HEK293 (cell line): ENCODE results near the gene ABHD14A.

Source experiments
- CTCF ChIA-PET: fragments of 350-600 bp; formaldehyde crosslinking; extraction: SDS; loops from one replicate; lab custom pipeline; 2021; ENCODE audit warnings: antibody characterized with exemption; lab: Yijun Ruan, JAX
- POLR2A ChIA-PET: fragments of 300-600 bp; formaldehyde crosslinking; extraction: SDS; loops from one replicate; lab custom pipeline; 2020; ENCODE audit warnings: antibody characterized with exemption, inconsistent platforms; lab: Yijun Ruan, JAX
- H3K27ac ChIP-seq: fragments of 200-500 bp; sonication (Bioruptor generic); 2 replicates; pipeline ENCODE4 v1.5.1; 2014; ENCODE audit warnings: low read depth, low read length, control low read depth, inconsistent platforms; ENCODE audit errors: extremely low read depth
- H3K36me3 ChIP-seq, 2 experiments: fragments of 200-500 bp in 1 of 2; sonication (Bioruptor generic) in 1 of 2; 1 replicate in 1 of 2; 2 replicates in 1 of 2; pipeline ENCODE4 v1.5.1; 2014 to 2017; ENCODE audit warnings: inconsistent platforms in 2 of 2, low read length in 2 of 2; ENCODE audit not compliant: control insufficient read depth in 2 of 2, insufficient read depth in 1 of 2
- H3K4me1 ChIP-seq: fragments of 200-500 bp; sonication (Bioruptor generic); 2 replicates; pipeline ENCODE4 v1.5.1; 2014; ENCODE audit warnings: mild to moderate bottlenecking, low read length, inconsistent platforms; ENCODE audit not compliant: control insufficient read depth, insufficient read depth
- H3K4me3 ChIP-seq: 2 replicates; pipeline ENCODE4 v1.5.1; 2011; ENCODE audit warnings: low read depth, mild to moderate bottlenecking, control low read depth, low read length, moderate library complexity
- H3K9me3 ChIP-seq: fragments of 200-500 bp; sonication (Bioruptor generic); 2 replicates; pipeline ENCODE4 v1.5.1; 2014; ENCODE audit warnings: low read depth, low read length, inconsistent platforms; ENCODE audit not compliant: control insufficient read depth, insufficient read depth
- HOXA7 ChIP-seq: sonication (generic); formaldehyde crosslinking; IDR thresholded peaks from 2 replicates; pipeline ENCODE4 v1.8.1; 2022; ENCODE audit warnings: missing genetic modification reagents, borderline replicate concordance
- KLF1 ChIP-seq: fragments of 450-650 bp; formaldehyde crosslinking; IDR thresholded peaks from 2 replicates; pipeline ENCODE4 v1.5.1; 2016; ENCODE audit warnings: missing biosample characterization, missing genetic modification characterization
- KLF16 ChIP-seq: fragments of 450-650 bp; formaldehyde crosslinking; IDR thresholded peaks from 2 replicates; pipeline ENCODE4 v1.5.1; 2017; ENCODE audit warnings: missing biosample characterization, missing genetic modification characterization
- SP7 ChIP-seq: fragments of 450-650 bp; formaldehyde crosslinking; IDR thresholded peaks from 2 replicates; pipeline ENCODE4 v1.5.1; 2016; ENCODE audit warnings: missing biosample characterization, missing genetic modification characterization
- ZBTB11 ChIP-seq: fragments of 450-650 bp; formaldehyde crosslinking; conservative IDR thresholded peaks from 2 replicates; pipeline ENCODE4 v1.5.1; 2016; ENCODE audit warnings: low read depth, missing biosample characterization, missing genetic modification characterization
- ZBTB20 ChIP-seq: fragments of 450-650 bp; formaldehyde crosslinking; IDR thresholded peaks from 2 replicates; pipeline ENCODE4 v1.5.1; 2016; ENCODE audit warnings: missing biosample characterization, missing genetic modification characterization
- ZNF132 ChIP-seq: fragments of 450-650 bp; formaldehyde crosslinking; IDR thresholded peaks from 2 replicates; pipeline ENCODE4 v1.5.1; 2017; ENCODE audit warnings: missing biosample characterization, missing genetic modification characterization, borderline replicate concordance
- ZNF148 ChIP-seq: fragments of 450-650 bp; formaldehyde crosslinking; IDR thresholded peaks from 2 replicates; pipeline ENCODE4 v1.5.0; 2017; ENCODE audit warnings: missing biosample characterization, missing genetic modification characterization, borderline replicate concordance
- ZNF362 ChIP-seq: fragments of 450-650 bp; formaldehyde crosslinking; IDR thresholded peaks from 2 replicates; pipeline ENCODE4 v1.5.1; 2016; ENCODE audit warnings: missing biosample characterization, missing genetic modification characterization
- ZNF394 ChIP-seq: fragments of 450-650 bp; formaldehyde crosslinking; IDR thresholded peaks from 2 replicates; pipeline ENCODE4 v1.5.1; 2016; ENCODE audit warnings: missing biosample characterization, missing genetic modification characterization, mild to moderate bottlenecking, moderate library complexity, borderline replicate concordance
- ZNF501 ChIP-seq: fragments of 450-650 bp; formaldehyde crosslinking; IDR thresholded peaks from 2 replicates; pipeline ENCODE4 v1.5.1; 2016; ENCODE audit warnings: missing biosample characterization, missing genetic modification characterization
- ZNF561 ChIP-seq: fragments of 450-650 bp; IDR thresholded peaks from 2 replicates; pipeline ENCODE4 v1.5.1; 2018; ENCODE audit warnings: missing biosample characterization, missing genetic modification characterization, borderline replicate concordance
- ZNF623 ChIP-seq: fragments of 450-650 bp; formaldehyde crosslinking; IDR thresholded peaks from 2 replicates; pipeline ENCODE4 v1.5.1; 2016; ENCODE audit warnings: missing biosample characterization, missing genetic modification characterization
- ZNF629 ChIP-seq: fragments of 450-650 bp; formaldehyde crosslinking; IDR thresholded peaks from 2 replicates; pipeline ENCODE4 v1.5.1; 2017; ENCODE audit warnings: missing biosample characterization, missing genetic modification characterization
- ZNF707 ChIP-seq: fragments of 450-650 bp; formaldehyde crosslinking; IDR thresholded peaks from 2 replicates; pipeline ENCODE4 v1.5.1; 2016; ENCODE audit warnings: missing biosample characterization, missing genetic modification characterization
- ZXDB ChIP-seq: fragments of 450-650 bp; formaldehyde crosslinking; IDR thresholded peaks from 2 replicates; pipeline ENCODE4 v1.5.1; 2016; ENCODE audit warnings: missing biosample characterization, missing genetic modification characterization
- TF ChIP-seq, protein P1 (sequence below): IDR thresholded peaks from 2 replicates; pipeline ENCODE4 v1.6.1; 2011; ENCODE audit warnings: mild to moderate bottlenecking, low read depth, low read length, borderline replicate concordance
- TF ChIP-seq, protein P2 (sequence below): fragments of 450-650 bp; formaldehyde crosslinking; IDR thresholded peaks from 2 replicates; pipeline ENCODE4 v1.5.1; 2016; ENCODE audit warnings: missing biosample characterization, missing genetic modification characterization, borderline replicate concordance

Gene ABHD14A

DNA sequence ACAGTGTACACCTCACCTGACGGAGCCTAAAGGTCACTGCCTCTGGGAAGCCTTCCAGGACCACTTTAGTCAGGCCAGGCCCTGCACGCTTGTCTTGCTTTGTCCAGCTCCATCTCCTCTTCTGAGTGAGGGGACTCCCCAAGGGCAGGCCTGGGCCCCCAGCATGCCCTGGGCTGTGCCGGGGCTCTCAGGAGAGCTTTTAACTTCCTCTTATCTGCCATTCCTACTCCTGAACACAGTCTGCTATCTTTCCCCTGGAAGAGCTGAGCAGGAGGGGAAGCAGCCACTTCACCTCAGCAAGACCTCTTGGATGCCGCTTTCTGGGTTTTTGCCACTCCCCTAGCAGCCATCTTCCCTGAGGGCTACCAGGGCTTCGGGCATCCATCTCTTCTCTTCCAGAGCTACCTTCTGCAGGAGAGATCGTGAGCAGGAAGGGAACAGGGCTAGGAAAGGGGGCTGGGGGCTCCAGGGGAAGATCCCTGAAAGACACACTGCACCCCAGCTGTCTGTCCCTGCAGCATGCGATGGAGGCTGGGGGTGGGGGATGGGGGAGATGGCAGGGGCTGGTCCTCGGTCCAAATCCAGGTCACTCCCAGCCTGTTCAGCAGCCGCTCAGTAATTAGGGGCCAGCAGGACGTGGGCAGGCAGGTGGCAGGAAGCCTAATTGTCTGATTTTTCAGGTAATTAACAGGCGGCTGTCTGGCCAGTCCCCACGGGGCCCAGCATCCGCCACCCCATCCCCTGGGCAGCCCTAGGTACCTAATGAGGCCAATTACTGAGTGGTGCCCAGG lies 40.8 kb downstream of the ABHD14A start:
- Histone ChIP-seq H3K4me3 (no peak overlapping the region), H3K27ac (no peak overlapping the region), H3K36me3 (no peaks in the 10 kb centered on the region), H3K9me3 (no peaks in the 10 kb centered on the region), H3K4me1 (no peaks in the 10 kb centered on the region)
- TF ChIP-seq ZNF629 (tag by site-specific recombination): no peak
- no peak for TF ChIP-seq ZXDB (tag by site-specific recombination)
- TF ChIP-seq, protein P1, sequence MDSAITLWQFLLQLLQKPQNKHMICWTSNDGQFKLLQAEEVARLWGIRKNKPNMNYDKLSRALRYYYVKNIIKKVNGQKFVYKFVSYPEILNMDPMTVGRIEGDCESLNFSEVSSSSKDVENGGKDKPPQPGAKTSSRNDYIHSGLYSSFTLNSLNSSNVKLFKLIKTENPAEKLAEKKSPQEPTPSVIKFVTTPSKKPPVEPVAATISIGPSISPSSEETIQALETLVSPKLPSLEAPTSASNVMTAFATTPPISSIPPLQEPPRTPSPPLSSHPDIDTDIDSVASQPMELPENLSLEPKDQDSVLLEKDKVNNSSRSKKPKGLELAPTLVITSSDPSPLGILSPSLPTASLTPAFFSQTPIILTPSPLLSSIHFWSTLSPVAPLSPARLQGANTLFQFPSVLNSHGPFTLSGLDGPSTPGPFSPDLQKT: no peak
- no peak for TF ChIP-seq KLF16 (tag by site-specific recombination)
- no peak for TF ChIP-seq HOXA7 (CRISPR knock-in tag)
- no peak for TF ChIP-seq ZBTB11 (tag by site-specific recombination)
- TF ChIP-seq ZNF132 (tag by site-specific recombination): no peak
- no peak for TF ChIP-seq ZNF394 (tag by site-specific recombination)
- TF ChIP-seq ZNF501: no peak
- TF ChIP-seq KLF1 (tag by site-specific recombination): no peak
- no peak for TF ChIP-seq ZNF561 (tag by site-specific recombination)
- TF ChIP-seq ZNF148 (tag by site-specific recombination): no peak
- TF ChIP-seq ZBTB20 (tag by site-specific recombination): no peak
- TF ChIP-seq ZNF623 (tag by site-specific recombination): no peak
- TF ChIP-seq SP7 (tag by site-specific recombination): no peak
- TF ChIP-seq, protein P2, sequence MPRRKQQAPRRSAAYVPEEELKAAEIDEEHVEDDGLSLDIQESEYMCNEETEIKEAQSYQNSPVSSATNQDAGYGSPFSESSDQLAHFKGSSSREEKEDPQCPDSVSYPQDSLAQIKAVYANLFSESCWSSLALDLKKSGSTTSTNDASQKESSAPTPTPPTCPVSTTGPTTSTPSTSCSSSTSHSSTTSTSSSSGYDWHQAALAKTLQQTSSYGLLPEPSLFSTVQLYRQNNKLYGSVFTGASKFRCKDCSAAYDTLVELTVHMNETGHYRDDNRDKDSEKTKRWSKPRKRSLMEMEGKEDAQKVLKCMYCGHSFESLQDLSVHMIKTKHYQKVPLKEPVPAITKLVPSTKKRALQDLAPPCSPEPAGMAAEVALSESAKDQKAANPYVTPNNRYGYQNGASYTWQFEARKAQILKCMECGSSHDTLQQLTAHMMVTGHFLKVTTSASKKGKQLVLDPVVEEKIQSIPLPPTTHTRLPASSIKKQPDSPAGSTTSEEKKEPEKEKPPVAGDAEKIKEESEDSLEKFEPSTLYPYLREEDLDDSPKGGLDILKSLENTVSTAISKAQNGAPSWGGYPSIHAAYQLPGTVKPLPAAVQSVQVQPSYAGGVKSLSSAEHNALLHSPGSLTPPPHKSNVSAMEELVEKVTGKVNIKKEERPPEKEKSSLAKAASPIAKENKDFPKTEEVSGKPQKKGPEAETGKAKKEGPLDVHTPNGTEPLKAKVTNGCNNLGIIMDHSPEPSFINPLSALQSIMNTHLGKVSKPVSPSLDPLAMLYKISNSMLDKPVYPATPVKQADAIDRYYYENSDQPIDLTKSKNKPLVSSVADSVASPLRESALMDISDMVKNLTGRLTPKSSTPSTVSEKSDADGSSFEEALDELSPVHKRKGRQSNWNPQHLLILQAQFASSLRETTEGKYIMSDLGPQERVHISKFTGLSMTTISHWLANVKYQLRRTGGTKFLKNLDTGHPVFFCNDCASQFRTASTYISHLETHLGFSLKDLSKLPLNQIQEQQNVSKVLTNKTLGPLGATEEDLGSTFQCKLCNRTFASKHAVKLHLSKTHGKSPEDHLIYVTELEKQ (tag by site-specific recombination): no peak
- TF ChIP-seq ZNF362 (tag by site-specific recombination): no peak
- TF ChIP-seq ZNF707 (tag by site-specific recombination): no peak
- ChIA-PET POLR2A (interaction anchor here (0.6 kb wide), 1 partner anchor 1427 kb away, joined by 3 read pairs; no protein-coding TSS in a partner anchor), CTCF (interaction anchor here (0.6 to 1.5 kb wide), 4 partner anchors 28 to 108 kb away, joined by 3 to 5 read pairs (median 3); no protein-coding TSS in a partner anchor)
